Measurements from ENCODE around the gene SKAP1.
"Not testable (repeated sequence)": the region's sequence is repeated elsewhere in the genome, so short reads cannot be mapped to it uniquely, and the experiment has no call there.

SKAP1 gene

DNA sequence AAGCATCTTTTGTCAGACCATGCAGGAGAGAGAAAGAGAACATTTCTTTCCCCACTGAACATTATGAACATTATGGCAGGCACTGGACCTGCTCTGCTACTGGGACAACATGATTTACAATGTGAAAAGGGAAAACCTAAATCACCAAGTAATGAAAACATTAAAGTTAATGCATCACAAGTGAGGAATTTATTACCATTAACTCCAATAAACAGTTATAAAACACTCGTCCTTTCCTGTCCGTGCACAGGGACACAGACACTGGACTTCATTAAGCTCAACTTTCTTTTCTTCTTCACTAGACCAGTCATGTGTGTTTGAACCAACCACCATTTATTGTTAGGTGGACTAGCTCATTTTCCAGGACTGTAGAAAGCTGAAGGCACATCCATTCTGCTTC lies 227.1 kb downstream of the SKAP1 start:
- DNase-seq = no peak

DNA sequence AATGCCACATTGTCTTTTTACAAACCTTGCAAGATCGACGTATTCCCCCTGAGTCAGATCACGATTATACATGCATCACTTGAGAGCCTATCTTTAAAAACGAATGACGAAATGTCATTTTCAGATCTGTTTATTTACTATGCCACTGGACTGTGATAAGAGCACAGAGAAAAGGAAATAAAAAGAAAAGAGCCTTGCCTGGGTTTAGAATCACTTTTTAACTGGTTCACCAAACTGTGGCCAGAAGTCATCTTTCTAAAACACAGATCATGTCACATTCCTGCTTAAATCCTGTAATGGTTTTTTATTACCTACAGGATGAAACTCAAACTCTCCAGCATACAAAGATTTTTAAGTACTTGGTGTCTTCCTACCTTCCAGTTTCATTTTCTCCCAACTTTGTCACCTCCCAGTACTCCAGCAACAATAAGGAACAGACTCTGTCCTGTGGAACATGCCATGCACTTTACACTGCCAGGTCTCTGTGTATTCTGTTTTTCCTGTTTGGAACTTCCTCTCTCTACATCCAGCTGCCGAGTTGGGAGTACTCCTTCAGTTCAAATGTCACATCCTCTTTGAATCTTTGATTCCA lies 231.0 kb downstream of the SKAP1 start:
- DNase-seq = no peak

DNA sequence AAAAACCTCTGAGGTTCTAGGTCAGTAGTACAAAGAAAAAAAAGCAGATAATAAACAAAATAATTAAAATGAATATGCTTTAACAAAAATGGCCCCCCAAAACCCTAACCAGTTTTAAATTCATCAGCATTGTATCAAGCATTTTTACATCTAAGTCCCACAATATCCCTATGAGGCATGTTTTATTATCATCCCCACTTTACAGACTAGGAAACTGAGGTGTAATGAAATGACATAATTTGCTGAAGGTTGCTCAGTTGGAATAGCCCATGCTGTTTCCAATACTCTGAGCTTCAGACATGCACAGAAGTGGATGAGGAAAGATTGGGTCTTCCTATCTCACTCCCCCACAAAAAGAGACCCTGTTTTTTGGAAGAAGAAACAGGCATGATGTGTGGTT lies 234.1 kb downstream of the SKAP1 start:
- no peak for DNase-seq

DNA sequence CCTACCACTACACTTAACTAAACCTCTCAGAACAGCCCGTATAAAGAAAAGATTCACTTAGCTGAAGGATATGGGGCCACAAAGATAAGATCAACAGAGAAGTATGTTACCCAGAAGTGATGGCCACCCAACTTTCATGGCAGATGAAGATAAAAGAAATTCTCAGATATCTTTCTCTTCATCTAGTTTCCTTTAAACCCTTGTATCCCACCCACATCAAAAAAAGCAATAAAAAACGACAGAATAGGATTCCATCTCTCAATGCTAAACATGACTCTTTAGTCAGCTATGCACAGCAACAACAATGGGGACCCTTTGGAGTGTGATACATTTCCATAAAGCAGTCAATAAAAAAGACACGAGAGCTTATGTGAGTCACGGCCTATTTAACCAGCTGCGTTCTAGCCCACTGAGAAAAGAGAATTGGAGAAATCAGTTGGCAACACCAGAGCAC lies 235.9 kb downstream of the SKAP1 start:
- DNase-seq = no peak

DNA sequence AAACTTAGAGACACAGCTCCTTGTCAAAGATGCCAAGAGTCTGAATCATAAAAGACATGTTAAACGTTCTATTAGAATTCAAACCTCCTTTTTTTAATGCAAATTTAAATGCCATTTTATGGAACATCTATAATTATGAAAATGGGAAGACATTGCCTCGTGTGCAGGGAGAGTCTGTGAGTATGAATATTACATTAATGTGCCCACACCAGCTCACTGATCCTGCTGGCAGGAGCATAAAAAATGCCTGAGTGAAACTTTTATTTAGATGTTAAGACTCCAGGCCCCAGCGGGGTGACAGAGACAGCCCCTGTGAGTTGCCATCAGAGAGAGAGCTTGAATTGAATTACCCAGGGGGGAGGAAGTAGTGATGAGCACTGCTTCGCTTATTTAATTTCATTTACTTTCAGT lies 237.7 kb downstream of the SKAP1 start:
- no peak for DNase-seq

DNA sequence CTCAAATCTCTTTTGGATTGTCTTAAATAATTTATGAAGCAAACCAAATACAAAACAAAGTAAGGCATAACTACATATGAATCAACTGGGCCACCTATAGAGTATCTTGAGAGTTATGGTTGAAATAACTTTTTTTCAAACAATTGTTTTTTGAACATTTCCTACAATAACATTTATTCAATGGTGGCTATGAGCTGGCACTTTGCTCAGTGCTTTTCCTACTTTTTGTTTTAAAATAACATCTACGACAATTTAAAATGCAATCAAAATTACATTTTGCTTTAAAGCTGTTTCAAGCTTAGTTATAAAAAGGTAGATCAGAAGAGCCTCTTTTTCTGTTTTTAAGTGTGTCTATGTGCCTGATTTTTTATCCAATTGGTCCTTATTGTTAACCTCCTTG lies 238.7 kb downstream of the SKAP1 start:
- no peak for DNase-seq

DNA sequence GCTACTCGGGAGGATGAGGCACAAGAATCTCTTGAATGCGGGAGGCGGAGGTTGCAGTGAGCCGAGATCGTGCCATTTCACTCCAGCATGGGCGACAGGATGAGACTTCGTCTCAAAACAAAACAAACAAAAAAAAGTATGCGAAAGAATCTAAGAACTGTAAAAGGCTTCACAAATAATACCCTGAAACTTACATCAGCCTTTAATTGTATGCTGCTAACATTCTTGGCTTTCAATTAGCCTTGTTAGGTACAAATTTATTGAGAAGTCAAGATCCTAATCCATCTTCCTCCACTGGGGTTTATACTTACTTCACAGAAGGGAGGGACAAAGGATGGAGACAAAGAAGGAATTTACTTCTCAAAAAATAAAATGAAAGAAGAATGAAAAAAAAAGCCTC lies 239.1 kb downstream of the SKAP1 start:
- no peak for DNase-seq

DNA sequence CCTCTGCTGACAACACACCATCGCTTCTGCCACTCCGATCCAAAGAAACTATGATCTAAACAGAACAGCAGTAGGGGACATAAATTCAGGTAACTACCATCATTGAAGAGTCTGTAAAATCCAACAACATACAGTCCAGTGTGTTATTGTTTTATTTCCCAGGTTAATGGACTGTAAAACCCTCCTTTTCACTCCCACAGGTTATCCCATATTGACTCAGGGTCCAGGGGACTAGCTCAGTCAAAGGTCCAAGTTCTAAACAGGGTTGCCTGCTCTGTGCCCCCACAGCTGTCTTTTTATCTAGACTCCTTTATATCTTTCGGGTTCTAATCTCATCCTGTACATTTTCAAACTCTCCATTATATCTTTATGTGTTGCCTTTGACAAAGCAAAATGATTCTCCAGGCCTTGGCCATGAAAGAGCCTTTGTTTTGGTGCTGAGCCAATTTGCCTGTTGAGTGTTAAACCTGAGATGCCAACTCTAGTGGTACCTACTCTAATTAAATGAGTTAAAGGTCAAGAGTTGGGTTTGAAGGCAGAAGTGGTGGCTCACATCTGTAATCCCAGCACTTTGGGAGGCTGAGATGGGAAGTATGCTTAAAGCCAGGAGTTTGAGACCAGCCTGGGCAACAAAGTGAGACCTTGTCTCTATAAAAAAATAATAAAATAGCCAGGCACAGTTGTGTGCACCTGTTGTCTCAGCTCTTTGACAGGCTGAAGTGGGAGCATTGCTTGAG lies 242.0 kb downstream of the SKAP1 start:
- DNase-seq = no peak

DNA sequence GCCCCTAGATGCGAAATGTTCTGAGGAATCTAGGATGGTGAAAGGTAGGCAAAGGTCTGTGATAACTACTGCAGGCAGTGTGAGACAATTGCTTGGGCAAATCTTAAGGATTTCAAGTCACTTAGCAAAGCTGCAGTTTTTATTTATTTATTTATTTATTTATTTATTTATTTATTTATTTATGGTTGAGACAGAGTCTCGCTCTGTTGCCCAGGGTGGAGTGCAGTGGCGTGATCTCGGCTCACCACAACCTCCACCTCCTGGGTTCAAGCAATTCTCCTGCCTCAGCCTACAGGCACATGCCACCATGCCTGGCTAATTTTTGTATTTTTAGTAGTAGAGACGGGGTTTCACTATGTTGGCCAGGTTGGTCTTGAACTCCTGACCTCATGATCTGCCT lies 243.7 kb downstream of the SKAP1 start:
- DNase-seq = not testable (repeated sequence)

DNA sequence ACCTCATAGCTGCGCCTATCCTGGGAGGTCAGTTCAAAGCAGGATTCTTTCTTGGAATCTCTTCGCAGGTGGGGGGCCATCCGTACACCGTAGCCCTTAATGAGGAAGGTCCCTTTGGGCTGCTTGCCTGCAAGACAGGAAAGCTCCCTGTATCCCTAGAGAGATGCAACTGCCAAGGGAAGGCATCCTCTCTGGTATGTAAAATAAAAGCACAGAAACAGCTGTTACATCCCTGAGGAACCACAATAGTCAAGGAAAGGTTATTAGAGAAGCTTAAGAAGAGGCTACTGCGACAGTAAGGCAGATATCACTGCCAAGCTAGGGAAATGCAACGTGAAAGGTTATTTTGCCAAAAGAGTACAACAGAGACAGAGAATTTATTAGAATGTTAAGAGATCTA lies 245.3 kb downstream of the SKAP1 start:
- no peak for DNase-seq

DNA sequence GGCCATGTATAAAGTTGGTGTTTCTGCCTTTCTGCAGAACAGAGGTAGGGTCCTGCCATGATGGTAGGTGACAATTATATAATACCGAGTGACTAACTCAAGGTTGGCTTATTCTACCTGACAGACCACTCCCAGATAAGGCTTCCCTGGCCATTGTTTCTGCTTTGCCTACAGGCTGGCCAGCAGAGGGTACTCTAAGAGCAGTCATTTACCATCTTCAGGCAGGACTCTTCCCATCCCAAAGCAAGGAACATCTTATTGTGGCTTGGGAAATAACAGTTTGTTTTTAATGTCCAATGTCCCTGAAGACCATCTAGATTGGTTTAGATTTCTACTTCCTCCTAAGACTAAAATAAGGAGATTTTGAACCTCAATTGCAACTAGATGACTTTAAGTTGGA lies 248.4 kb downstream of the SKAP1 start:
- no peak for DNase-seq

DNA sequence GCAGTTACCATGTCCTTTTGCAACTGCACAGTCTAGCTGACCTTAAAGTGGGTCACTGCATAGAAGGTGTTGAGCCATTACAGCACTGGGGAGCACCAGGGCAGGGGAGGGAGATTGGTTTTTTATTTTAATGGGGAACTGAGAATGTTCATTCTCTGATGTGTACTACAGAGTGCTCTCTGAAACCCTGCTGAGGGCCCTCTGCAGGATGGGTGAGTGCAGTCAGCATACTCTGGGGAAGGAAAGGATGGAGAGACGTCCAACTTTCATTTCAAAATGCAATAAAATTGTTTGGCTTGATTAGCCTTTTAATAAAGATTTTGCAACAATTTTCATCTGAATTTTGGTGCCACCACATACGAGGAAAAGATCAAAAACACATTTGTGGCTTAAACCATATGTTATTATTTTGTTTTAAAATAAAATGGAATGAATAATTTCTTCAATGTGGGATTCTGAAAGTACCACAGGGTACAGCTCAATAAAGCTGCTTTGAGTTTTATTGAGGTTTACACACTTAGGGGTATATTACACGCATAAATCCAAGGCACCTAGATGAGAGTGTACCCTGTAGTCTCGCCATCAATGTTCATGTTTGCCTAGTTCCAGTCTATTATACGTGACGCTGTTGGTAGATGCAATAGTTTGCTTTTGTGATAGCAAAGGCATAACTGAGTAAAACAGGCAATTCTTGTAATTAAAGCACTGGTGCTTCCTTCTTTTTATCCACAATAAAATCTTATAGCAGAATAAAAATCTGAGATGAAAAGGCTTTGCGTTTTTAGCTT lies 249.0 kb downstream of the SKAP1 start:
- no peak for DNase-seq

DNA sequence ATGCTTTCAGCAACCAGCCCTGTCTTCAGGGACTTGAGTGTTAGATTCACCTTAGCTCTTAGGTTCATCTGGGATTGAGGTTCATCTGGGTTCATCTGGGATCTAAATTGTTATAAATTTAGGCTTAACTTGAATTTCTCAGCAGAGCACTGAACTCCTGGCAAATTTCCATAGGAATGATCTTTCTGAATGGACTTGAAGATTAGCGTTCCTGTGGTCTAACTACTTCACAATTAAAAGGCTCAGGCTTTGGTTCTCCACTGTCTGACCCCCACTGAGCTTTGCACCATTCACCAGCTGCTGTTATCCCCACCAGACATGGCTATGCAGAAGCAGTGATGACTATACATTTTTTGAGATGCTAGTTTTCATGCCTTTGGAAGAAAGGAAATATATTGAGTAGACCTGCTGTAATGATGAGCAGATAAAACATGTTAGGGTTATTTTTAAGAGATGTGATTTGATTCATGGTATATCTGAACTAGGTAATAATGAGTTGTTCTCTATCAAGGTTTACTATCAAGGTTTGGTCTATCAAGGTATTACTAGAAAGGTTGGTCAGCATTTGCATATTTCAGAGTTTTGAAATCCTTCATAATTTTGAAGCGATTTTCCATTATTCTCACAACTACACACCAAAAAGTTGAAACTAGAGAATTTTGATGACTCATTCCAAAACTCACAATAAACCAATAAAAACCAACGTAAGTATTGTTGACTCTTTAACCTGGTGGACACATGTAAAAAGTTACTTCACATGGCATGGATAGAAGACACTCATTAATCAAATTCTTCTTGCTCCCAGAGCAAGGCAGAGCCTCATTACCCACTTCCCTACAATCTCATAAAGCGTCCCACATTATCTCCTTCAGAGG lies 250.7 kb downstream of the SKAP1 start:
- DNase-seq = no peak

DNA sequence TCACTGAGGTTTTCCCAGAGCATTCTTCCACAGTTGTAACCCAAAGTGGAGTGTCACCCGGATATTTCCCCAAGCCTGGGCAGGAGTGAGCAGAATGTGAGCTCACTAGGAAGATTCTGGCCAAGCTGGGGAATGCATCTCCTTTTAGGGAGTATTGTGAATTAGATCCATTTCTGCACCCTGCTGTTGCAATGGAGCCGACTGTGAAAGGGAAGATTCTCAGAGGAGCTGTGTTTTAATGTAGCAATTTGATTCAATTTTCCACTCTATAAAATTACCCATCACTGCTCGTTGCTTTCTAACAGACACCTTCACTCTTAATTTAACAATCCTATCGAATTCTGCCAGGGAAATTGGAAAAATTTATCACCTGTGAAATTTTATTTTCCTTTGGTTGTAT lies 251.7 kb downstream of the SKAP1 start:
- DNase-seq = no peak

DNA sequence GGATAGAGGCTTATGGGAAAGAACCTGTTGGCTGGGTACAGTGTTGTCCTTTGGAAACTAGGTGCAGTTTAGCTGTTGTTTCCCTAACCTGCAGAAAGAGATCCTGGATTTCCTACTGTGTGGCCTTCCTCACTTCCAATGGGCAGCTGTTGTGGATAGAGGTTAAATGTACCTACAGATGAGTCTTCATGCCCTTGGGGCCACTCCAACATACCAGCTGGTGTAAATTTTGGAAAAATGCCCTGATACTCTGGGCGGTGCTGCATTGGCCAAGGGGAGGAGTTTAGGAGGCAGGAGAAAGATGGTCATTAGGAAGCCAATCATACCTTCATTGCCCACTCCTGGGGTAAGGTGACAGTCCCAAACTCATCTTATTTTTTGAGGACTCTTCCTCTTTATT lies 252.2 kb downstream of the SKAP1 start:
- DNase-seq = no peak

DNA sequence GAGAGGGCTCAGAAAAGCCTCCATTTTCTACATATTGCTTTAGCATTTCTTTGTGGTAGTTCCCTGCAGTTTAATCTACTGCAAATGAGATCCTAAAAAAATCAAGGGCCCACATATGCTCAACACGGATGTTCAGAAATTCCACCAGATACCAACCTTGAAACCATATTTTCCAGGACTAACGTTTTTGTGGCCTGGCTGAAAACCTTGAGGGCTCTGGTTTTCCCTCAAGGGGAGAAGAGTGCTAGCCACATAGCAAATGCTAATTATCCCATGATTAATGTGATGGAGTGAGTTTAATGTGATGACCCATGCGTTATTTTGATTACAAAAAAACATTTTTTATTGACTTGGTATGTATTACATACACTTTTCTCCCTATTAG lies 253.6 kb downstream of the SKAP1 start:
- no peak for DNase-seq

DNA sequence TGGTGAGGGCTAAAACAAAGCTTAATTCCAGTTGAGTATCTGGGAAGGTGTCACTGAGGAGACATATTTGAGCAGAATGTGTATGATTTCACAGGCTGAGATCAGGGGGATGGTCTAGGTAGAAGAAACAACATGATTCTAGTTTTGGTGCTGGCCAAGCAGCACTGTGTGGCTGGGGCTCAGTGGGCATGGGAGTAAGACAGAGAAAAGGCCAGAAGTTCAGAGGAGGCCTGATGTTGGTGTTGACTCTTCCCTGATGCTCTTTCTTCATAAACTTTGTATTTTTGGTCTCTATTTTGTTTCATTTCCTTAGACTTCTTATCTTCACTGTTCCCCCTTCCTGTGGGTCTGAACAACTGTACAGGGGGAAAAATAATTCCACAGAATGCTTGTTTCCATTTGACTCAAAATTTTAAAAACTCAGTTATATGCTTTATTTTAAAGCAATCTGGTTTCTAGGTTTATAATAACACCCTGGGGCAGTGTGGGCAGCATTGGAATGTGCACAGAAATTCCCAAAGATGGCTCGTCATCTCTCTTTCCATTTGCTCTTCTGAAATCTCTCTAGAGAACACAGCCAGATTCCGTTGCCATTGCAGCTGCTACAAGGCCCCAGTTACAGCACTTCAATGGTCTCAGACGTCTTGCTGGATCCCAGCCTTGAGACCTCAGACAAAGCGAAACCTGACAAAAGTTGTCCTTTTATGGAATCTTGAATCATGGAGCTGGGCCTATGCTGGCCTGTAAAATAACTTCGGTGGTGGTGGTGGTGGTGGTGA lies 254.1 kb downstream of the SKAP1 start:
- no peak for DNase-seq

DNA sequence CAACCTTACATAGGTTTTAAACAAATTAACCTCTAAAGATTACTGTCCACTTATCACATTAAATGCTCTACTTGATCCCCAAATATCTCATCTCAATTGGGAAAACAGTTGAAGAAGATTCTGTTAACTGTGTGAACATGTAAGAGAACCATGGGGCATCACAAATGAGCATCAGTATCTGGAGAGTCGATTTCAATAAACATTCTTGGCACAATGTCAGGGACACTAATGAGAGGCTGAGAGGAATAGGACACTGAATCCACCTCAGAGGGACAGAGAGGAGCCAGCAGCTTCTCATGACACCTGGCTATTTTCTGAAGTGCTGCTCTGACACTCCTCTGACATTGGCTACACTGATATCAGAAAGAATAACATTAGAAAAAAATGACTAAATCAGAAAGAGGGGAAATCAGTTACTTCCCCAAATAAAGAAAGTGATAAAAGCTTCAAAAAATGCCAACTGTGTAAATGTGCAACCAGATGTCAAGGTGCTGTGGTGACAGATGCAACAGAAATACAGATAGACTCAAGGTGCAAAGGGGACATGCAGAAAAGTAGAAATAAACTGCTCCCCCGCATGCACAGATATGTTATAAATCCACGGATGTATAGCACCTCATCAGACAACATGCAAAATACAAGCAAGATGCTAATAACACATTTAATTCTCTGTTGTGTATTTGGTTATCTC lies 255.0 kb downstream of the SKAP1 start:
- no peak for DNase-seq

DNA sequence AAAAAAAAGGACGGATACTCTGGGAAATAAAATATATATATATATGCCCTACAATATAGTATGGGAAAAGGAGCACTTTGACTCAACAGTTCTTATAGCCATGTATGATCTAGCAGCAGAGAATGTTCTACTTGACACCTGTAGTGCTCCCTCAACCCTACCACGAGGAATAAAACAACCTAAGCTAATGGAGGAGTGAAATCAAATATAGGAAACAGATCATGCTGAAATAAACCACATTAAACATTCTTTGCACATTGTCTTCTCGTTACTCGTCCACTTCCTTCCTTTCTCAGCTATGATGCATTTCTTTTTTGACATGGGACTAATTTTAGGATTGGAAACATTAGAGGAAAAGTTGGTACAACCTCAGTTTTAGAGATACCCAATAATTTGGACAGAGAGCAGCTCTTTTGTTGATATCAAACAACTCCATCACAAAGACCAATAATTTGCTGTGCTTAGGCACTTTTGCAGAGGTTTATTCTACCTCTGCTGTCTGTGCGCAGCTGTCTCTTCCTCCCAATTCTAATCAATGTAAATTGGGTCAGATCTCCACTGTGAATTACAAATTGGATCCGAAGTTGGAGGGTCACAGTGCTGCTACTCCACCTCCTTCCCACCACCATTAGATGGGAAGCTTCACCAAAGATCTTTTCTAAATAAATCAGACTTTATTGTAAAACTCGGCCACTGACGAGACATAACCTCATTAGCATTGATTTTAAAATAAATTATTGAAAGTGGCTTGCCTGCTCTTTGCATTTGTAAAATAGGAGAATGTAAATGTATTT lies 256.6 kb downstream of the SKAP1 start:
- DNase-seq = no peak

DNA sequence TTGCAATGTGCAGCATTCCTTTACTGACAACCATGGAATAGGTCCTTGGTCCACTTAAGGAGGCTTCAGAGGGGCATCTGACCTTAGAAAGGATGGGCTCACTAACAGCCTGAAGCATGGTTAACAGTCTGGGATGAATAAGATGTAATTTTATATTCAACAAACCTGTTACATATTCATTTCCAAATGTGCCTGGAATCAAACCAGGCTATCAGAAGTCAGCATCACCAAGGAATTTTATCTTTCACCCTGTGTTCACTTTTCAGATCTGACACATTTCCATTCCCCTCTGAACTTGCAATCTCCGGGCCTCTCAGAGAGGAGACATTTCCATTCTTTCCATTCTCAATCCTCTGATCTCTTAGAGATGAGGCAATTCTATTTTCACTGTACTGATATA lies 260.1 kb downstream of the SKAP1 start:
- DNase-seq = no peak

DNA sequence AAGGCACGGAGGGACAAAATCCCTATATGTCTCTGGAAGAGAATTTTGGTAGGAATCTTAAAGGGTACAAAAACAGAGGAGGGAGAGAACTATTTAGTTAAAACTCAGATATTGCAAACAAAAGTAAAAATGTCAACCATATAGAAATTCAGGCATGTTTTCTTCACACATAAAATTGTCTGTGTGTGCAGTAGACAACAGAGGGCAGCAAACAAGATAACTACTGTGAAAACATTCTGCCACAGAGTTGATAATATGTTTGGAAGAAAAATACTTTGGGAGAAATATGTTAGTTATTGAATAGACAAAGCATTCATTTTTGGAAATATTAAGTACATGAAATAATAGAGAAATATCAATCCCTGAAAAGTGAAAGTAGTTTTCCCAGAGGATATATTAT lies 266.2 kb downstream of the SKAP1 start:
- DNase-seq = no peak
